Tibial nerve (tissue), 4 donors: ENCODE data around the gene LIN7A.

ENCODE experiments used
- EP300 ChIP-seq, 2 donors: sonication (generic); formaldehyde crosslinking; IDR thresholded peaks; one replicate each; pipeline ENCODE4 v1.6.1; 2017; ENCODE audit warnings: antibody characterized with exemption in 2 of 2, mild to moderate bottlenecking in 1 of 2
- POLR2A ChIP-seq, 2 donors: fragments of 450-650 bp; IDR thresholded peaks; one replicate each; pipeline ENCODE4 v1.6.1; 2017; ENCODE audit warnings: antibody characterized with exemption in 2 of 2, mild to moderate bottlenecking in 2 of 2, moderate library complexity in 2 of 2
- TF ChIP-seq, protein P1 (sequence below), 5 experiments: fragments of 200-600 bp in 3 of 5; fragments of 450-650 bp in 2 of 5; sonication (generic) in 3 of 5; IDR thresholded peaks; one replicate each; pipeline ENCODE4 v1.5.1; 2016 to 2019; ENCODE audit warnings: antibody characterized with exemption in 5 of 5, mild to moderate bottlenecking in 3 of 5, moderate library complexity in 2 of 5

DNA sequence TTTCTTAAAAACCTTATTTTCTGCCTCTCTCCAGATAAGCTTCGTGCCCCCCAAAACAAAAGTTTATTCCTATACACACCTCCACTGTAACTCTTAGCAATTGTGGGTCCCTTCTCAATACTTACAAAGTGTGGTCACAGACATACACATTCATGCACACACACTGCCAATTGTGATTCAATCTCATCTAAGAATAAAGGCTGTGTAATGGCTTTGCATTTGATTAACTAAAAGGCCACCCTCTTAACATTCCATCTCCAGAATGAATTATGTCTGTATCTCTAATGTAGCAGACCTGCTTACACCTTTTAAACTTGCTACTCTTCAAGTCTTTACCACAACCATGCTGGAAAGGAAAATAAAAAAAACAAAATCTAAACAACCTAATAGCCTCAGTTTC, 171.5 kb downstream of the LIN7A start:
- TF ChIP-seq, protein P1, sequence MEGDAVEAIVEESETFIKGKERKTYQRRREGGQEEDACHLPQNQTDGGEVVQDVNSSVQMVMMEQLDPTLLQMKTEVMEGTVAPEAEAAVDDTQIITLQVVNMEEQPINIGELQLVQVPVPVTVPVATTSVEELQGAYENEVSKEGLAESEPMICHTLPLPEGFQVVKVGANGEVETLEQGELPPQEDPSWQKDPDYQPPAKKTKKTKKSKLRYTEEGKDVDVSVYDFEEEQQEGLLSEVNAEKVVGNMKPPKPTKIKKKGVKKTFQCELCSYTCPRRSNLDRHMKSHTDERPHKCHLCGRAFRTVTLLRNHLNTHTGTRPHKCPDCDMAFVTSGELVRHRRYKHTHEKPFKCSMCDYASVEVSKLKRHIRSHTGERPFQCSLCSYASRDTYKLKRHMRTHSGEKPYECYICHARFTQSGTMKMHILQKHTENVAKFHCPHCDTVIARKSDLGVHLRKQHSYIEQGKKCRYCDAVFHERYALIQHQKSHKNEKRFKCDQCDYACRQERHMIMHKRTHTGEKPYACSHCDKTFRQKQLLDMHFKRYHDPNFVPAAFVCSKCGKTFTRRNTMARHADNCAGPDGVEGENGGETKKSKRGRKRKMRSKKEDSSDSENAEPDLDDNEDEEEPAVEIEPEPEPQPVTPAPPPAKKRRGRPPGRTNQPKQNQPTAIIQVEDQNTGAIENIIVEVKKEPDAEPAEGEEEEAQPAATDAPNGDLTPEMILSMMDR (IDR thresholded peaks at IDR 0.05), result no peak
- TF ChIP-seq EP300 (IDR thresholded peaks at IDR 0.05) (no peak), POLR2A (IDR thresholded peaks at IDR 0.05) (no peak)
